Mesothelial cell of epicardium (in vitro differentiated cells): Measurements from ENCODE around the gene MAP3K5. TPM values are rescaled to one million over a fixed set of nuclear protein-coding genes. Genes with fewer than 3 reads are reported as not detected.

Experiments
- DNase-seq, 2 experiments: peaks; one replicate each; pipeline ENCODE4 v3.0.0; 2021; ENCODE audit warnings: low spot score in 2 of 2; ENCODE audit not compliant: unreplicated experiment in 2 of 2
- H3K27ac Mint-ChIP-seq: 2 replicates; pipeline ENCODE4 v1.8.0; 2021; ENCODE audit warnings: mixed read lengths
- H3K27me3 Mint-ChIP-seq: 2 replicates; pipeline ENCODE4 v1.8.0; 2021; ENCODE audit warnings: low read depth, mixed read lengths
- H3K36me3 Mint-ChIP-seq: 2 replicates; pipeline ENCODE4 v1.8.0; 2021; ENCODE audit warnings: mixed read lengths
- H3K4me1 Mint-ChIP-seq: 2 replicates; pipeline ENCODE4 v1.8.0; 2021; ENCODE audit warnings: mixed read lengths
- H3K4me3 Mint-ChIP-seq: 2 replicates; pipeline ENCODE4 v1.8.0; 2021; ENCODE audit warnings: mild to moderate bottlenecking, moderate library complexity, mixed read lengths
- H3K9me3 Mint-ChIP-seq: 2 replicates; pipeline ENCODE4 v1.8.0; 2021; ENCODE audit warnings: mixed read lengths
- CTCF ChIP-seq: fragments of 200-600 bp; sonication (generic); IDR thresholded peaks from one replicate; pipeline ENCODE4 v1.5.0; 2021; ENCODE audit warnings: antibody characterized with exemption; ENCODE audit not compliant: unreplicated experiment
- total RNA-seq: library from RNA; stranded (reverse); gene quantifications from 3 replicates; pipeline ENCODE4 v1.2.1, GENCODE V29; 2021

Gene MAP3K5
- total RNA-seq, 1 donor from 2014 or later: 8.9 TPM

GRCh38 chr6:136706430-136706829 is 85.8 kb downstream of the MAP3K5 start:
- no peak for DNase-seq
- H3K4me1 Mint-ChIP-seq: peaks cover 16% of the 10 kb centered on the region
- TF ChIP-seq CTCF: no peak
- H3K27ac Mint-ChIP-seq: no peak overlapping the region
- H3K9me3 Mint-ChIP-seq: no peaks in the 10 kb centered on the region
- no peaks in the 10 kb centered on the region for H3K27me3 Mint-ChIP-seq
- H3K4me3 Mint-ChIP-seq: no peak overlapping the region
- no peaks in the 10 kb centered on the region for H3K36me3 Mint-ChIP-seq

GRCh38 chr6:136703331-136703865 is 88.9 kb downstream of the MAP3K5 start:
- Mint-ChIP-seq H3K4me1 (peaks cover 19% of the 10 kb centered on the region), H3K36me3 (no peaks in the 10 kb centered on the region), H3K9me3 (no peaks in the 10 kb centered on the region), H3K27me3 (no peaks in the 10 kb centered on the region), H3K27ac (no peak overlapping the region), H3K4me3 (no peak overlapping the region)
- no peak for TF ChIP-seq CTCF
- DNase-seq: no peak

GRCh38 chr6:136701045-136701444 is 91.2 kb downstream of the MAP3K5 start:
- no peaks in the 10 kb centered on the region for H3K27me3 Mint-ChIP-seq
- no peaks in the 10 kb centered on the region for H3K9me3 Mint-ChIP-seq
- no peak overlapping the region for H3K4me3 Mint-ChIP-seq
- H3K36me3 Mint-ChIP-seq: no peaks in the 10 kb centered on the region
- DNase-seq: no peak
- H3K4me1 Mint-ChIP-seq: peaks cover 32% of the 10 kb centered on the region
- TF ChIP-seq CTCF: no peak
- H3K27ac Mint-ChIP-seq: no peak overlapping the region

- Mint-ChIP-seq H3K4me3 (no peak overlapping the region), H3K36me3 (no peaks in the 10 kb centered on the region), H3K4me1 (peaks cover 39% of the 10 kb centered on the region), H3K27me3 (no peaks in the 10 kb centered on the region), H3K9me3 (no peaks in the 10 kb centered on the region), H3K27ac (no peak overlapping the region)
- no peak for TF ChIP-seq CTCF
- DNase-seq: no peak
Measured at GRCh38 chr6:136699358-136699757, 92.9 kb downstream of the MAP3K5 start.

- Mint-ChIP-seq H3K4me3 (no peak overlapping the region), H3K9me3 (no peaks in the 10 kb centered on the region), H3K36me3 (no peaks in the 10 kb centered on the region), H3K27ac (peak overlapping the region; percentile 93), H3K4me1 (peaks cover 40% of the 10 kb centered on the region), H3K27me3 (no peaks in the 10 kb centered on the region)
- no peak for TF ChIP-seq CTCF
- DNase-seq: no peak
Measured at GRCh38 chr6:136696783-136697364, 95.4 kb downstream of the MAP3K5 start.
